LNCAP (cell line): ENCODE results near the gene PPFIA3.

Experiments
- CTCF ChIP-seq: fragments of 450-650 bp; IDR thresholded peaks from 2 replicates; pipeline ENCODE4 v1.5.1; 2017; ENCODE audit warnings: mild to moderate bottlenecking

The PPFIA3 gene

GRCh38 chr19:49132974-49133609 lies 13.7 kb downstream of the PPFIA3 start:
- no peak for TF ChIP-seq CTCF

GRCh38 chr19:49133621-49134454 lies 14.5 kb downstream of the PPFIA3 start:
- TF ChIP-seq CTCF, result no peak

GRCh38 chr19:49135686-49136085 lies 16.3 kb downstream of the PPFIA3 start:
- no peak for TF ChIP-seq CTCF

GRCh38 chr19:49136771-49137171 lies 17.4 kb downstream of the PPFIA3 start:
- no peak for TF ChIP-seq CTCF

GRCh38 chr19:49140951-49141350 lies 21.6 kb downstream of the PPFIA3 start:
- TF ChIP-seq CTCF, result no peak

GRCh38 chr19:49141352-49141751 lies 22.0 kb downstream of the PPFIA3 start:
- TF ChIP-seq CTCF, result no peak

- no peak for TF ChIP-seq CTCF
Observed at GRCh38 chr19:49142866-49143335, 23.6 kb downstream of the PPFIA3 start.
